Activated CD8-positive, alpha-beta memory T cell treated with anti-CD3 and anti-CD28 coated beads, Interleukin-2, amount 50 U/mL, for 24 hours (primary cell): ENCODE data around the gene ZNF738.
"Not testable (repeated sequence)": the region's sequence is repeated elsewhere in the genome, so short reads cannot be mapped to it uniquely, and the experiment has no call there.

ENCODE experiments used
- DNase-seq: peaks from one replicate; pipeline ENCODE4 v3.0.0-alpha.2; 2020; ENCODE audit errors: extremely low read depth

ZNF738 gene

DNA sequence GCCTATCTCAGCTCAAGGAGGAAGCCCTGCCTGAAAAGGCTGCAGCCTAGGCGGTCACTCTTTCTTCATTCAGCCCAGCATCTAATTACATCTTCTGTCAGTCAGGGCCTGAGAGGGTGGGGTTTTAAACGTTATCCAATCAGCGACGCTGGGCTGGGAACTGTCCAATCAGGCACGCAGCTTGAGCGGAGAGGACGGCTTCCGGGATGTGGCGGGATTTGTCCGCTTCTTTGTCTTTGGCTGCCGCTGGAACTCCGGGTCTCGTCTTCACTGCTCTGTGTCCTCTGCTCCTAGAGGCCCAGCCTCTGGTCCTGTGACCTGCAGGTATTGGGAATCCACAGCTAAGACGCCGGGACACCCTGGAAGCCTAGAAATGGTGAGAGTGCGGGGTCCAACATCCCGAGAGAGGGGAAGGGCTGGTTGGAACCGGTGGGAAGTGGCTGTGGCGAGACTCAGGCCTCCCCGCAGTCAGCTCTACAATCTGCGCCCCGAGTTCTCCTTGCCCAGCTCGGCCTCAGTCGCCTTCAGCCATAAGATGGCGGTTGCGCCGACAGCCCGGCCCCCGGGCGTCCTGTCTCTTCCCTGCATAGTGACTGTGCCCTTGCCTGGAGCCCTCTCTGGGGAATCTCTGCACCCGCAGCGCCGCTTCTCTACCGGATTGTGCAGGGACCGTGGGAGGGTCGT, at the start of gene ZNF738:
Gene ZNF738, plus strand, starts transcription at position 233 of the 684 bp plus-strand sequence. Its CDS starts 141 bp downstream, at position 374.
- peak; percentile 64 for DNase-seq

DNA sequence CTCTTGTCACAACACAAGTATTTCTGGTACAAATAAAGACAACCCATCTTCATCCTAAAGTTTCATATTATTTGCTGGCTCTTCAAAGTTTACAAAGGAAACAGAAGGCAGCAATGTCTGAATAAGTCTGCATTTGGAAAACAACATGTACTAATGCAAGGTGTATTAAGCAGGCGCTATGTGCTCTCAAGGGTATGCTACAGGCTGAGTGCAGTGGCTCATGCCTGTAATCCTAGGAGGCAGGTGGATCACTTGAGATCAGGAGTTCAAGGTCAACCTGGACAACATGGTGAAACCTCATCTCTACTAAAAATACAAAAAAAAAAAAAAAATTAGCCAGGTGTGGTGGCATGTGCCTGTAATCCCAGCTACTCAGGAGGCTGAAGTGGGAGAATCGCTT, 46.0 kb upstream of the ZNF738 start:
- DNase-seq, result not testable (repeated sequence)

- DNase-seq, result no peak
Measured at GRCh38 chr19:21314676-21315075, 44.1 kb upstream of the ZNF738 start.

DNA sequence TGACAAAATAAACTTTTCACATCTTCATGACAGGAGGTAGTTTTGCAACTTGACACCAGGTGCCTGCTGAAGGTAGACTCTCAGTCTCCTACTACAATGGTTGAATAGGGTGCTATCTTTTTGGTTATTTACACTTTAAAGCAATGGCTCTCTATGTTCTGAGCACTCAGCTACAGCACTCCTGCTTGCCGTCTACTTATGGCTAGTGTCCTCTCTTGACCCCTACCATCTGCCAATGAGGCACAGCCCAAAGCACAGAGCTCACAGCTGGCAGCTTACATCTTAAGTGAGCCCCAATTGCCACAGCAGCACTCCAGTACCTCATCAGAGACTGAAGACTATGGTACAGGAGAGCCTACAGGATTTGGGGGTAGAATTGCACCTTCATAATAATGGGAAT, 41.0 kb upstream of the ZNF738 start:
- no peak for DNase-seq

DNA sequence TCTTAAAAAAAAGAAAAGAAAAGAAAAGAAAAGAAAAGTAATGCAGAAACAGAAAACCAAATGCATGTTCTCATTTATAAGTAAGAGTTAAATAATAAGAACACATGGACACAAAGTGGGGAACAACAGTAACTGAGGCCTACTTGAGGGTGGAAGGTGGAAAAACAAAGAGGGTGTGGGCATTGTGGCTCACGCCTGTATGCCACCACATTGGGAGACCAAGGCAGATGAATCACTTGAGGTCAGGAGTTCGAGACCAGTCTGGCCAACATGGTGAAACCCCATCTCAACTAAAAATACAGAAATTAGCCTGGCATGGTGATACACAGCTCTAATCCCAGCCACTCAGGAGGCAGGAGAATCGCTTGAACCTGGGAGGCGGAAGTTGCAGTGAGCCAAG, 37.7 kb upstream of the ZNF738 start:
- DNase-seq, result no peak

GRCh38 chr19:21321996-21322395, 36.8 kb upstream of the ZNF738 start:
- no peak for DNase-seq

DNA sequence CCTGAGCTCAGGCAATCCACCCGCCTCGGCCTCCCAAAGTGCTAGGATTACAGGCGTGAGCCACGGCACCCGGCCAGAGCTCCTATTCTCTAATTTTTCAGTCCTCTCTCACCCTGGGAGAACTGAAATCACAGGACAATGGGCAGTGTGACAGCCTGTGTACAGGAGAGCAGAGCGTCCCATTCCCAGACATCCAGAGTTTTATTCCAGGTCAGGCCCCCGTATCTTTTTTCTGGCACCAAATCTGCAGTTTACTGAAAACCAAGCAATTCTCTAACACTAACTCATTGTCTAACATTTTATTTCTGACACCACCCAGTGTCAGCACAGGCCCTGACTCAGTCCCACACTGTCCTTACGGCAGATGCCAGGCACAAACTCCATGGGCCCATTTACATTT, 36.3 kb upstream of the ZNF738 start:
- DNase-seq, result no peak

DNA sequence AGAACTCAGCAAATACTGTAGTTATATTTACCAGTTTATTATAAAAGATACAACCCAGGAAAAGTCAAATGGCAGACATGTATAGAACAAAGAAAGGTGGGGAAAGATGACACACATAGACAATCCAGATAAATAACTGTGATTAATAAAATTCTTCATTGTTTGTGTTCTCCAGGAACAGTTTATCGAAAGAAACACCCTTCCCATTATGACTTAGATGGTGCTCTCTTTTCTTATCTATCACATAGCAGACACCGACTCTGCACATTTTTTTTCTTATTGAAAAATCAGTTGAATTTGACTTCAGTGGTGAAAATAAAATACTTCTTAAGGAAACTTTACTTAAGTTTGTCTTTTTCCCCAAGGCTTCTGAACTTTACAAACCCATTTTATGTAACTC, 35.8 kb upstream of the ZNF738 start:
- DNase-seq, result no peak

DNA sequence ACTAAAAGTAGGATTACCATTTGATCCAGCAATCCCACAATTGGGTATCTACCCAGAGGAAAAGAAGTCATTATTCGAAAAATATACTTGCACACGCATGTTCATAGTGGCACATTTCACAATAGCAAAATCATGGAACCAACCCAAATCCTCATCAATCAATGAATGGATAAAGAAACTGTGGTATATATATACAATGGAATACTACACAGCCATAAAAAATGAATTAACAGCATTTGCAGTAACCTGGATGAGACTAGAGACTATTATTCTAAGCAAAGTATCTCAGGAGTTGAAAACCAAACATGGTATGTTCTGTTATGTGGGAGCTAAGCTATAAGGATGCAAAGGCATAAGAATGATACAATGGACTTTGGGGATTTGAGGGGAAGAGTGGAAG, 32.6 kb upstream of the ZNF738 start:
- no peak for DNase-seq

DNA sequence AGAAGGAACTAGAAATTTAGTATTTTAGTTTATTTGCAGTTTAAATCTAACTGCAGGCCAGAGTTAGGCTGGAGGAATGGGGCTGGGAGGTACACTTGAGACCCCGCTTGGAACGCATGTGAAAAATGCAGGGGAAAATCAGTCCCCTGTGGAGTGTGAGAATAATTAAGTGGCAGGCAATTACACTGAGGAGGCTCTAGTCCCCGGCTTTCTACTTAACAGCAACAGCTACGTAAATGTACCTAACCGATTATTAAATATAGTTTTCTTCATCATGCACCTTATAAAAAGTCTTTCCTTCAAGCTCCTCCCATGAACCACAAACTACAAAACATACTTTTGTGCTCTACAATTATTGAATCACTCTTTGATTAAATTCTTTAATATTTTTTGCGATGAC, 30.4 kb upstream of the ZNF738 start:
- no peak for DNase-seq

- peak; percentile 58 for DNase-seq
Measured at GRCh38 chr19:21328885-21329605, 29.8 kb upstream of the ZNF738 start, which contains the start of gene ZNF708. Gene ZNF708 (minus strand): TSS chr19:21329410. CDS start chr19:21329212, 198 bp downstream.

GRCh38 chr19:21335721-21336120, 23.1 kb upstream of the ZNF738 start:
- no peak for DNase-seq

GRCh38 chr19:21344841-21345240, 14.0 kb upstream of the ZNF738 start:
- DNase-seq, result not testable (repeated sequence)

DNA sequence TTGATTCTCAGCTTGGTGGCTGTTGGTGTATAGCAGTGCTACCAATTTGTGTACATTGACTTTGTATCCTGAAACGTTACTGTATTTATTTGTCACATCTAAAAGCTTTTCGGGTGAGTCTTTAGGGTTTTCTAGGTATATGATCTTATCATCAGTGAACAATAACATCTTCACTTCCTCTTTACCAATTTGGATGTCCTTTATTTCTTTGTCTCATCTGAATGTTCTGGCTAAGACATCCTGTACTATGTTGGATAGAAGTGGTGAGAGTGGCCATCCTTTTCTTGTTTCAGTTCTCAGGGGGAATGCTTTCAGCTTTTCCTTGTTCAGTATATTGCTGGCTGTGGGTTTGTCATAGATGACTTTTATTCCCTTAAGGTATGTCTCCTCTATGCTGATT, 6.0 kb upstream of the ZNF738 start:
- DNase-seq, result no peak

GRCh38 chr19:21362291-21362690, 3.5 kb downstream of the ZNF738 start:
- DNase-seq, result no peak

DNA sequence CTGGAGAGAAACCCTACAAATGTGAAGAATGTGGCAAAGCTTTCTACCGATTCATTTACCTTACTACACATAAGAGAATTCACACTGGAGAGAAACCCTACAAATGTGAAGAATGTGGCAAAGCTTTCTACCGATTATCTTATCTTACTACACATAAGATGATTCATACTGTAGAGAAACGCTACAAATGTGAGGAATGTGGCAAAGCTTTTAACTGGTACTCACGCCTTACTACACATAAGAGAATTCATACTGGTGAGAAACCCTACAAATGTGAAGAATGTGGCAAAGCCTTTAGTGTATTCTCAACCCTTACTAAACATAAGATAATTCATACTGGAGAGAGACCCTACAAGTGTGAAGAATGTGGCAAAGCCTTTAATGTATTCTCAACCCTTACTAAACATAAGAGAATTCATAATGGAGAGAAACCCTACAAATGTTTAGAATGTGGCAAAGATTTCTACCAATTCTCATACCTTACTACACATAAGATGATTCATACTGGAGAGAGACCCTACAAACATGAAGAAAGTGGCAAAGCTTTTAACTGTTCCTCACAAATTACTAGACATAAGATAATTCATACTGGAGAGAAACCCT, 25.3 kb downstream of the ZNF738 start:
- DNase-seq, result no peak

GRCh38 chr19:21396121-21396520, 37.3 kb downstream of the ZNF738 start:
- DNase-seq, result no peak

- peak; percentile 85 for DNase-seq
Measured at GRCh38 chr19:21396893-21397572, 38.2 kb downstream of the ZNF738 start, which contains the start of gene ZNF493. Gene ZNF493 (plus strand): TSS chr19:21397133. CDS start chr19:21397238, 105 bp downstream.

DNA sequence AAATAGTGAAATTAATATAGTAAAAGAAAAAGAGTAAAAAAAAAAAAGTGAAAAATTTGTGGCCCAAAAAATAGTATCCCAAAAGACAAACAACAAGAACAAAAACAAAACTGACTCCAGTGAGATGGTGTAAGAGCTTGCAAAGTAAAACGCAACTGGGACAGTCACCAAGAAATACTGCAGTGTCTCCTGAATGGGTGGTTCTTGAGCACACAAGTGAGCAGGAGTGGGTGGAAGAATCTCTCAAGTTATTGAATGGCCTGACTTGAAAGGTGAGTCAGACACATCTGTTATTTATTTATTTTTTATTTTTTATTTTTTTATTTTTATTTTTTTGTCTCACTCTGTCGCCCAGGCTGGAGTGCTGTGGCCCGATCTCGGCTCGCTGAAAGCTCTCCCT, 40.1 kb downstream of the ZNF738 start:
- no peak for DNase-seq

GRCh38 chr19:21402303-21402985, 43.6 kb downstream of the ZNF738 start:
- DNase-seq, result no peak

DNA sequence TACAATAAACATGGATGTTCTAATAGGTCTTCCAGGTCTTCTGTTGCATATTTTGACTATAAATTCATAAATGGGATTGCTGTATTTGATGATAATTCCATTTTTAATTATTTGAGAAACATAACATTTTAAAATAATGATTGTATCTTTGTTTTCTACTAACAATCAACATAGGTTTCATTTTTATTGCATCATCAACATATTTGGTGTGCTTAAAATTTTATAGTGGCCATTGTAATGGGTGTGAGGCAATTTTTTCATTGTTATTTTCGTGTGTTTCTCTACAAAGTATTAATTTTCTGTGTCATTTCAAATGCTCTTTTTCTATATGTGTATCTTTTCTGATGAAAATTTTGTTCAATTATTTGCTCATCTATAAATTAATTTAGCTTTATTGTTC, 51.4 kb downstream of the ZNF738 start:
- no peak for DNase-seq

- DNase-seq, result no peak
Measured at GRCh38 chr19:21422244-21422643, 63.4 kb downstream of the ZNF738 start.
